Left lung (tissue), 10 donors: Measurements from ENCODE around the gene GPX7. TPM values are rescaled to one million over a fixed set of nuclear protein-coding genes. Genes with fewer than 3 reads are reported as not detected.

Experiments
- ATAC-seq: fragments of 200-7000 bp; cut with Tn5 transposase; one replicate; pipeline ENCODE4 v1.9.1; 2020; ENCODE audit warnings: moderate library complexity
- DNase-seq, 4 donors: peaks; one replicate each; pipeline ENCODE4 v3.0.0-alpha.2; 2013 to 2020
- H3K27ac ChIP-seq, 2 donors: fragments of 200-600 bp; sonication (generic) in 1 of 2; one replicate each; pipeline versions ENCODE4 v1.5.0 to v1.8.0; 2020 to 2021
- H3K27me3 ChIP-seq, 2 donors: fragments of 200-600 bp; sonication (generic) in 1 of 2; one replicate each; pipeline versions ENCODE4 v1.5.0 to v1.8.0; 2020 to 2021
- H3K36me3 ChIP-seq, 2 donors: fragments of 200-600 bp; sonication (generic) in 1 of 2; one replicate each; pipeline versions ENCODE4 v1.5.0 to v1.8.0; 2020 to 2021
- H3K4me1 ChIP-seq, 2 donors: fragments of 200-600 bp; one replicate each; pipeline ENCODE4 v1.8.0; 2021
- H3K4me3 ChIP-seq, 2 donors: fragments of 200-600 bp; sonication (generic) in 1 of 2; one replicate each; pipeline versions ENCODE4 v1.5.0 to v1.8.0; 2020 to 2021; ENCODE audit warnings: mild to moderate bottlenecking in 1 of 2
- H3K9me3 ChIP-seq, 2 donors: fragments of 200-600 bp; sonication (generic) in 1 of 2; one replicate each; pipeline versions ENCODE4 v1.5.0 to v1.8.0; 2020 to 2021
- CTCF ChIP-seq, 2 donors: fragments of 200-600 bp; sonication (generic) in 1 of 2; IDR thresholded peaks; one replicate each; pipeline versions ENCODE4 v1.5.0 to v1.8.0; 2021; ENCODE audit warnings: antibody characterized with exemption in 2 of 2
- intact Hi-C, 2 donors: fragments of 100-400 bp; cut with DNase I; formaldehyde crosslinking; loops; one replicate each; pipeline versions ENCODE4 v1.11.2 to v1.14.2; 2022
- polyA plus RNA-seq, 6 donors: library from polyadenylated mRNA; unstranded; fragments of 120-200 nt; gene quantifications; one replicate each; pipeline ENCODE4 v1.2.1, GENCODE V29; 2013; ENCODE audit not compliant: insufficient read length in 6 of 6
- total RNA-seq, 2 donors: library from RNA; stranded (reverse); fragmentation: NEBNext Ultra II Directional; extraction: Animal tissue kit (Norgen Biotek cat#: 25700); gene quantifications; one replicate each; pipeline ENCODE4 v1.2.1, GENCODE V29; 2021
- donor health status: DM: no; HTN: yes; CAD: no.
- donor health status: DM: no; HTN: no; CAD: no.

The GPX7 gene
- total and polyA plus RNA-seq, 8 donors: 12.6 to 89.4 (median 75.4) TPM

GRCh38 chr1:52593495-52593894 is 8.7 kb upstream of the GPX7 start:
- intact Hi-C loops: no loop called here

GRCh38 chr1:52595061-52595460 is 7.1 kb upstream of the GPX7 start:
- Histone ChIP-seq H3K4me3 (no peak overlapping the region), H3K27me3 (no peaks in the 10 kb centered on the region), H3K4me1 (no peaks in the 10 kb centered on the region), H3K36me3 (no peaks in the 10 kb centered on the region), H3K27ac (no peak overlapping the region), H3K9me3 (no peaks in the 10 kb centered on the region)
- ATAC-seq (no peak), DNase-seq (no peak)
- TF ChIP-seq CTCF (IDR thresholded peaks at IDR 0.05): no peak
- intact Hi-C loops: no loop called here

More at GRCh38 chr1:52593495-52593894, 8.7 kb upstream of the GPX7 start:
- ATAC-seq (no peak), DNase-seq (no peak)
- Histone ChIP-seq H3K4me1 (no peaks in the 10 kb centered on the region), H3K4me3 (no peak overlapping the region), H3K27ac (no peak overlapping the region), H3K27me3 (no peaks in the 10 kb centered on the region), H3K9me3 (no peaks in the 10 kb centered on the region), H3K36me3 (no peaks in the 10 kb centered on the region)
- TF ChIP-seq CTCF (IDR thresholded peaks at IDR 0.05): no peak

- Histone ChIP-seq H3K4me3 (no peak overlapping the region), H3K9me3 (no peaks in the 10 kb centered on the region), H3K27ac (no peak overlapping the region), H3K36me3 (no peaks in the 10 kb centered on the region), H3K4me1 (peaks cover 7 to 13% of the 10 kb centered on the region in 2 donors), H3K27me3 (no peaks in the 10 kb centered on the region)
- DNase-seq (no peak), ATAC-seq (no peak)
- TF ChIP-seq CTCF (IDR thresholded peaks at IDR 0.05): no peak
- intact Hi-C loops: no loop called here
Measured at GRCh38 chr1:52597912-52598311, 4.3 kb upstream of the GPX7 start.

GRCh38 chr1:52598729-52599128 is 3.4 kb upstream of the GPX7 start:
- no peaks in the 10 kb centered on the region for H3K9me3 ChIP-seq
- peaks cover 7 to 20% of the 10 kb centered on the region in 2 donors for H3K4me1 ChIP-seq
- intact Hi-C loops: no loop called here
- DNase-seq (no peak), ATAC-seq (no peak)
- no peak overlapping the region for H3K4me3 ChIP-seq
- no peak for TF ChIP-seq CTCF (IDR thresholded peaks at IDR 0.05)
- H3K27me3 ChIP-seq: no peaks in the 10 kb centered on the region
- H3K27ac ChIP-seq: no peak overlapping the region
- no peaks in the 10 kb centered on the region for H3K36me3 ChIP-seq

GRCh38 chr1:52599236-52599635 is 2.9 kb upstream of the GPX7 start:
- Histone ChIP-seq H3K4me1 (peaks cover 7 to 25% of the 10 kb centered on the region in 2 donors), H3K4me3 (no peak overlapping the region), H3K27me3 (no peaks in the 10 kb centered on the region), H3K9me3 (no peaks in the 10 kb centered on the region), H3K27ac (no peak overlapping the region), H3K36me3 (no peaks in the 10 kb centered on the region)
- ATAC-seq (no peak), DNase-seq (no peak)
- no peak for TF ChIP-seq CTCF (IDR thresholded peaks at IDR 0.05)
- intact Hi-C loops: no loop called here
